ENCODE results near the gene PPP1R26. TPM values are rescaled to one million over a fixed set of nuclear protein-coding genes. Genes with fewer than 3 reads are reported as not detected.

PPP1R26 gene
- total RNA-seq, 1 experiment from 2014 or later = 46.9 TPM

DNA sequence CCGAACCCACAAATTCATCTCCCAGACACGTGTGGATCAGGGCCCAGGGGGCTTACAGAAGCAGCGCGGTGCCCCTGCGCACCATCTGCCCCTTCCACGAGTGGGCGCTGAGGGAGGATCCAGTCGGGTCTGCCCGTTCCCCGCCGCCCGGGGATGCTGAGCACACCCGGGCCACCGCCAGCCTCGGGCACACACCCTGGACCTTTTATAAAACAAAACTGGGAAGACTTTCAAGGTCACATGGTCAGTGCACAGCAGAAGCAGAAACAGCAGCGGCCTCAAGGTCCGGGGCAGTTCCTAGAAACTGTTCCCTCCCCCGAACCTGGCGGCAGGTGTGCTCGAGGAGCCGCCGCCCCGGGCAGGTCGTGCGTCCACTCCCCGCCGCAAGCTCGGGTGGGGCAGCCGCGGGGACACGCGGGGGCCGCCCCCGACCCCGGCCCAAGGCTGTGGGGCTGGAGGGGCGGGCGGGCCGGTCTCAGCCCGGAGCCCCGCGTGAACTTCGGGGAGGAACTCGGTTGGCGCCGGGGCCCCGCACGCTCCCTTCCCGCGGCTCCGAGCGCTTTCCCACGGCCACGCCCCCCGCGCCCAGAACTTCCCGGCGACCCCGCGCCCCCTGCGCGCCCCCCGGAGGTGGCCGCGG lies 633 bp upstream of the PPP1R26 start:
- Histone ChIP-seq H3K79me2 (ENCODE audit: low read depth) (peaks cover 52% of the 10 kb centered on the region), H3K27me3 (ENCODE audit: insufficient read depth, low read depth) (no peaks in the 10 kb centered on the region), H3K4me3 (peak overlapping the region; percentile 62), H3K4me1 (replicated peaks; ENCODE audit: insufficient read depth) (peaks cover 31% of the 10 kb centered on the region), H4K20me1 (ENCODE audit: insufficient read depth) (peaks cover 9% of the 10 kb centered on the region; the same call in 1 of the 2 replicates), H3K36me3 (ENCODE audit: low read depth) (no peaks in the 10 kb centered on the region), H3K4me2 (peak overlapping the region; percentile 83), H3K9me2 (ENCODE audit: insufficient read depth) (no peaks in the 10 kb centered on the region), H3K9me3 (ENCODE audit: insufficient read depth, low read depth) (no peaks in the 10 kb centered on the region), H2AFZ (peak overlapping the region; percentile 68; the same call in 1 of the 2 replicates), H3F3A (ENCODE audit: insufficient read depth, low read depth) (peaks cover 21% of the 10 kb centered on the region; the same call in 1 of the 2 replicates), H3K27ac (peak overlapping the region; percentile 45)
- CTCF ChIA-PET = no interaction called here
- no TSS peak for BruUV-seq (replicated peaks)
- intact Hi-C loops (cut with micrococcal nuclease; ENCODE audit: unreplicated experiment) = loop anchor here (1.0 kb wide), 1 partner anchor 20 kb away; a partner anchor contains a TSS
- POLR2A ChIA-PET (ENCODE audit: unreplicated experiment) = no interaction called here
- peak; percentile 58 to 69 for DNase-seq
- no peak for TF ChIP-seq EZH2 (IDR thresholded peaks at IDR 0.05; ENCODE audit: low read depth)
- TF ChIP-seq, protein P1, sequence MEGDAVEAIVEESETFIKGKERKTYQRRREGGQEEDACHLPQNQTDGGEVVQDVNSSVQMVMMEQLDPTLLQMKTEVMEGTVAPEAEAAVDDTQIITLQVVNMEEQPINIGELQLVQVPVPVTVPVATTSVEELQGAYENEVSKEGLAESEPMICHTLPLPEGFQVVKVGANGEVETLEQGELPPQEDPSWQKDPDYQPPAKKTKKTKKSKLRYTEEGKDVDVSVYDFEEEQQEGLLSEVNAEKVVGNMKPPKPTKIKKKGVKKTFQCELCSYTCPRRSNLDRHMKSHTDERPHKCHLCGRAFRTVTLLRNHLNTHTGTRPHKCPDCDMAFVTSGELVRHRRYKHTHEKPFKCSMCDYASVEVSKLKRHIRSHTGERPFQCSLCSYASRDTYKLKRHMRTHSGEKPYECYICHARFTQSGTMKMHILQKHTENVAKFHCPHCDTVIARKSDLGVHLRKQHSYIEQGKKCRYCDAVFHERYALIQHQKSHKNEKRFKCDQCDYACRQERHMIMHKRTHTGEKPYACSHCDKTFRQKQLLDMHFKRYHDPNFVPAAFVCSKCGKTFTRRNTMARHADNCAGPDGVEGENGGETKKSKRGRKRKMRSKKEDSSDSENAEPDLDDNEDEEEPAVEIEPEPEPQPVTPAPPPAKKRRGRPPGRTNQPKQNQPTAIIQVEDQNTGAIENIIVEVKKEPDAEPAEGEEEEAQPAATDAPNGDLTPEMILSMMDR (conservative IDR thresholded peaks at IDR 0.05) = no peak

DNA sequence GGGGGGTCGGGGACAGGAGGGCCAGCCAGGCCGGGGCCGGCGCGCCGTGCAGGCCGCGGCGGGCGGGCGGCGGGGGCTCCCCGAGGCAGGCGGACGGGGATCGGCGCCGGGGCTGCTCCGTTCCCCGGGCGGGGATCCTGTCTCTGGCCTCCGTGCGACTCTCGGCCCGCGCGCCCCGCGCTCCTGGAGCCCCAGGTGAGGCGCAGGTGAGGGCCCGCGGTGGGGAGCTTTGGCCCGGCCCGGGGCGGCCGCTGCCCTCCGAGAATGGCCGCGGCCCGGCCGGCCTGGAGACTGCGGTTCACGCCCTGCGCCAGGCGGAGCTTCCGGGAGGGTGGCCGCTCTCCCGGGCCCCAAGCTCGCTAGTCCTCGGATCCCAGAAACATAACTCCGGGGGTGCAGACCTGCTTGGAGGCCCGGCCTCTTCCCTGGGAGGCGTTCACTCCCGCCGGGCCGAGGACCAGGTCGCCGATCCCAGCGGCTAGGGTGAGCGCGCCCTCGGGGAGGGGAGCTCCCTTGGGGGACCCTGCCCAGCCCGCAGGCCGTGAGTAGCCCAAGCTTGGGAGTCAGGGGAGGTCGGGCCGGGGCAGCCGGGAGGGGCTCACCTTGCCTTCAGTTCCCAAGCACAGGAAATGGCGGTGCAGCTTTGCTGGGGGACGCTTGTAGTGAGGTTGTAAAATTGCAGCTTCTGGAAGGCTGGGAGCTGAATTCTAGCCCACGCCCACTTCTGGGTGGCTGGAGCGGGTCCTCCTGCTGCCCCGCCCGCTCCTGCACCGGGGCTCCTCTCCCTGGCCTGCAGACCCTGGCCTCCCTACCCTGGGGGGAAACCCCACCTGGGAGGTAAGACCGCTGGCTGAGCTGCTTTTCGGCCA lies 723 bp downstream of the PPP1R26 start:
- H3K4me3 ChIP-seq = peak overlapping the region; percentile 92
- BruUV-seq (replicated peaks) = no TSS peak
- CTCF ChIA-PET = interaction anchor here (1.0 kb wide), 1 partner anchor 19 kb away, joined by 5 read pairs; a partner anchor contains a TSS
- TF ChIP-seq, protein P1 (conservative IDR thresholded peaks at IDR 0.05) = no peak
- no peak for TF ChIP-seq EZH2 (IDR thresholded peaks at IDR 0.05; ENCODE audit: low read depth)
- no peaks in the 10 kb centered on the region for H3K9me3 ChIP-seq (ENCODE audit: insufficient read depth, low read depth)
- H3K79me2 ChIP-seq (ENCODE audit: low read depth) = peaks cover 52% of the 10 kb centered on the region
- H3K9me2 ChIP-seq (ENCODE audit: insufficient read depth) = no peaks in the 10 kb centered on the region
- peak in 1 of 2 experiments; percentile 45 for DNase-seq
- POLR2A ChIA-PET (ENCODE audit: unreplicated experiment) = interaction anchor here (0.6 to 0.7 kb wide), 3 partner anchors 24 to 1186 kb away, joined by 4 to 23 read pairs (median 4); no protein-coding TSS in a partner anchor
- peaks cover 21% of the 10 kb centered on the region; the same call in 1 of the 2 replicates for H3F3A ChIP-seq (ENCODE audit: insufficient read depth, low read depth)
- H3K4me2 ChIP-seq = peak overlapping the region; percentile 99
- H3K27ac ChIP-seq = 0 out of 2 replicates have a peak overlapping the region, but pooled peaks have one; percentile 23
- H4K20me1 ChIP-seq (ENCODE audit: insufficient read depth) = peaks cover 9% of the 10 kb centered on the region; the same call in 1 of the 2 replicates
- H2AFZ ChIP-seq = peak overlapping the region; percentile 80
- no peaks in the 10 kb centered on the region for H3K27me3 ChIP-seq (ENCODE audit: insufficient read depth, low read depth)
- peaks cover 31% of the 10 kb centered on the region for H3K4me1 ChIP-seq (replicated peaks; ENCODE audit: insufficient read depth)
- intact Hi-C loops (cut with micrococcal nuclease; ENCODE audit: unreplicated experiment) = no loop called here
- H3K36me3 ChIP-seq (ENCODE audit: low read depth) = 0 out of 2 replicates have a peak, but pooled peaks cover 2% of the 10 kb centered on the region

DNA sequence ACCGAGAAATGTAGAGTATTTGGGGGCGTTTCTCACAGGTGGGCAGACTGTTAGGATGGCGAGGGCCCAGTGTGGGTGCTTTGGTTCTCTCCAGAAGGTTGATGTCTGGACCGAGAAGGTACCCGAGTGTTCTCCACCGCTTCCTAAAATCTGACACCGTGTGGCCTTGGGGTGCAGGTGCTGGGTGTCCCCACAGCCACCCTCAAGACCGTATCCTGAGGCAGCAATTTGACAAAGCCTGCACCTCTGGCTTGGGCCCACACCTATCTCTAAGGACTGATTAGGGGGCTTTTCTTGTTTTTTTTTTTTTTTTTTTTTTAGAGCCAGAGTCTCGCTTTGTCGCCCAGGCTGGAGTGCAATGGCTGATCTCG lies 1.3 kb downstream of the PPP1R26 start:
- H3K27me3 ChIP-seq (ENCODE audit: insufficient read depth, low read depth) = no peaks in the 10 kb centered on the region
- peak overlapping the region; percentile 92 for H3K4me3 ChIP-seq
- peaks cover 6% of the 10 kb centered on the region; the same call in 1 of the 2 replicates for H4K20me1 ChIP-seq (ENCODE audit: insufficient read depth)
- intact Hi-C loops (cut with micrococcal nuclease; ENCODE audit: unreplicated experiment) = no loop called here
- peaks cover 31% of the 10 kb centered on the region for H3K4me1 ChIP-seq (replicated peaks; ENCODE audit: insufficient read depth)
- no peaks in the 10 kb centered on the region for H3K9me2 ChIP-seq (ENCODE audit: insufficient read depth)
- H3K27ac ChIP-seq = no peak overlapping the region
- H3K79me2 ChIP-seq (ENCODE audit: low read depth) = peaks cover 52% of the 10 kb centered on the region
- TF ChIP-seq, protein P1 (conservative IDR thresholded peaks at IDR 0.05) = no peak
- TF ChIP-seq EZH2 (IDR thresholded peaks at IDR 0.05; ENCODE audit: low read depth) = no peak
- 0 out of 2 replicates have a peak, but pooled peaks cover 7% of the 10 kb centered on the region for H3K36me3 ChIP-seq (ENCODE audit: low read depth)
- DNase-seq = no peak
- H3K9me3 ChIP-seq (ENCODE audit: insufficient read depth, low read depth) = no peaks in the 10 kb centered on the region
- H3F3A ChIP-seq (ENCODE audit: insufficient read depth, low read depth) = peaks cover 21% of the 10 kb centered on the region; the same call in 1 of the 2 replicates
- ChIA-PET POLR2A (ENCODE audit: unreplicated experiment) (no interaction called here), CTCF (interaction anchor here (0.7 to 1.0 kb wide), 2 partner anchors 19 to 69 kb away, joined by 5 to 26 read pairs; a partner anchor contains a TSS)
- peak overlapping the region; percentile 80; the same call in 1 of the 2 replicates for H2AFZ ChIP-seq
- BruUV-seq (replicated peaks) = TSS peak; percentile 25
- peak overlapping the region; percentile 99 for H3K4me2 ChIP-seq

Measured in PC-9 (cell line).